SW480 (cell line): ENCODE data around the gene TBX5.
"Not testable (repeated sequence)": the region's sequence is repeated elsewhere in the genome, so short reads cannot be mapped to it uniquely, and the experiment has no call there.

Experiments used
- DNase-seq: peaks from one replicate; pipeline ENCODE4 v3.0.0-alpha.2; 2016; ENCODE audit warnings: low spot score

The TBX5 gene

DNA sequence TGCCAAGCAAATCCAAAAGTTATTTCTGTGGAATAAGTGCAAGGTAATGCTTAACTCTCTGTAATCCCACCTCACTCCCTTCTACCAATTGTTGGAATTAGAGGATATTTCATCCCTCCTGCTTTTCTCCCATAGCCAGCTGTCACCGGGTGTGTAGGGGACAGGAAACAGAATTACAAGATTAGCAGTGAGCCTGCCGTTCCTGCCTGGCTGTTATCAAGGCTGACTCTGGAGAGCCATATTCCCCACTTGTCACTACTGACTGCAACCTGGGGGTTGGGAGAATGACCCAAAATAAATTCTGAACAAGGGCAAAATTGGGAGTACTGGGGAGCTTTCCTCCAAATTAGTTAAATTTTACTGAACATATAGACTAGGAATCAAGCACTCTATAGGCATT is 24.8 kb downstream of the TBX5 start:
- DNase-seq: no peak

- DNase-seq: no peak
These were observed 34.2 kb downstream of the TBX5 start for GRCh38 chr12:114371733-114372132.

GRCh38 chr12:114371250-114371649 is 34.7 kb downstream of the TBX5 start:
- no peak for DNase-seq

DNA sequence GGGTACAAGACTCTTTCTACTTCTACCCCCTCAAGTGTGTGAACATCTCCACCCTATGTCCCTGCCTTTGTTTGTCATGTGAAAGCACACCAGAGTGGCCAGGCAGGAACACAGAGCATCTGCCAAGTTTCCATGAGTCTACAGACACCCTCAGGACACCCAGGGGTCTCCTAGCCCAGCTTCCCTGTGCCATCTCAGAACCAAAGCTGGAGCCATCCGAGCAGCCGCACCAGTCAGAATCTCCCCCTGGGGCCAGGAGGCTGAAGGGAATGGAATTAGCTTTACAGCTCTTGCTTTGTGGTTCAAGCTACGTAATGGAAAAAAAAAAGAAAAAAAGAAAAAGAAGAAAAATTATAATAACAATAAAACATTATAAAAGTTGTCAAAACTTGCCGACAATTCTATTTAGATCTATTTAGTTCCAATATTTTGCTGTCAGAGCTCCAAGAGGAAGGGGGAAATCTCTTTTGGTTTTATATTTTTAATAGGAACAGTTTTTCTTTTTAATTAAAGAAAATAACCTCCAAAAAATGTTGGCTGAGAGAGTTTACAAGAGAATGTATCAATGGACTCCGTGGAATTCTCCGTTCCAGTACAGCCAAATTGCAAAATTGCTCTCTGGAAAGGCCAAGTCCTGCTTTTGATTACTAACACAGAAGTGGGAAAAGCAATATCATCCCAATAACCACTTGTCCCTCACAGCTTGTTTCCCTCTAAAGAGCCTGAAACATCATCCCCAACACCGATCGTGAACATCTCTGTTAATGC is 37.1 kb downstream of the TBX5 start:
- no peak for DNase-seq

GRCh38 chr12:114361992-114362391 is 44.0 kb downstream of the TBX5 start:
- DNase-seq: no peak

DNA sequence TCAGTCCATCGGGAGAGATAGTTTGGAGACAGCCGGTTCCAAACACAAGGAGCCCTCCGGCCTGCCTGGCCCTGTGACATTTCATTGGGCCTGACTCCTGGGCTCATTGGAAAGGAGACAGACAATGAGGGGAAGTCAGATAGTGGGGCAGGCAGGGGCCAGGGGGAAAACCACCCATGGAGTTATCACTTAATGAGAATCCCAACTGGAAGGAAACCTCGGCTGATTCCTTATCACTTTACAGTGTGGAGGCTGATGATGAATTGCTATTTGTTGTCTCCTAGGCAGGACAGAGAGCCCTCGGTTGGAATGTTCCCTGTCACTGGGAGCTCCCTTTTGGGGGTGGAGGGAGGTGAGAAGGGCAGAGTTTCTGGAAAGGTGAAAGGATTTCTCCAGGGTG is 44.4 kb downstream of the TBX5 start:
- DNase-seq: no peak

DNA sequence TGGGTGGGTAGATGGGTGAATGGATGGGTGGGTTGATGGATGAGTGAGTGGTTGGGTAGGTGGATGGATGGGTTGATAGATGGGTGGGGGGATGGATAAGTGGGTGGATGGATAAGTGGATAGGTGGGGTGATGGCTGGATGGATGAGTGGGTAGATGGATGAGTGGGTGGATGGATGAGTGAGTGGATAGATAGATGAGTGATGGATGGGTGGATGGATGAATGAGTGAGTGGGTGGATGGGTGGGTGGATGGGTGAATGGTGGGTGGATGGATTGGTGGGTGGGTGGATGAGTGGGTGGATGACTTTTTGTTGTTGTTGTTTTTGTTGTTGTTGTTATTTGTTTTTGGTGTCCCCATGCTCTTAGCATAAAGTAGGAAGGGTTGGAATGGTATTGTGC is 45.5 kb downstream of the TBX5 start:
- DNase-seq: no peak

- DNase-seq: no peak
These were observed 50.4 kb downstream of the TBX5 start for GRCh38 chr12:114355389-114356088.

- not testable (repeated sequence) for DNase-seq
These were observed 56.7 kb downstream of the TBX5 start for GRCh38 chr12:114349239-114349638.

GRCh38 chr12:114347861-114348260 is 58.1 kb downstream of the TBX5 start:
- DNase-seq: no peak

- no peak for DNase-seq
These were observed 61.1 kb downstream of the TBX5 start for GRCh38 chr12:114344831-114345230.

DNA sequence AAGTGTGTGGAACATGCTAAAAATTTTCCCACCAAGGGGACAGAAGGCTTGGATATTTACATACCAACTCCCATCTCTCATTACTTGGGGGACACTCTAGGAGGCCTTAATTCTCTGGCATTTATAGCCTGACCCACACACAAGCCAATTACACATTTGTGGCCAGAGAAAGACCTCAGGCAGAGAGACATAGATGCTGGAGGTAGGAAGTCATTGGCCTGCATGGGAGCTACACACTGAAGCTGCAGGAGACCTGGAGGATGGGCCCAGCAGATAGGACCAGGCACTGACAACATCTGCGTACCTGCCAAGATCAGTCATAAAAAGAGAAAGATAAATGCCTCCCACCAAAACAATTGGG is 61.7 kb downstream of the TBX5 start:
- DNase-seq: no peak

DNA sequence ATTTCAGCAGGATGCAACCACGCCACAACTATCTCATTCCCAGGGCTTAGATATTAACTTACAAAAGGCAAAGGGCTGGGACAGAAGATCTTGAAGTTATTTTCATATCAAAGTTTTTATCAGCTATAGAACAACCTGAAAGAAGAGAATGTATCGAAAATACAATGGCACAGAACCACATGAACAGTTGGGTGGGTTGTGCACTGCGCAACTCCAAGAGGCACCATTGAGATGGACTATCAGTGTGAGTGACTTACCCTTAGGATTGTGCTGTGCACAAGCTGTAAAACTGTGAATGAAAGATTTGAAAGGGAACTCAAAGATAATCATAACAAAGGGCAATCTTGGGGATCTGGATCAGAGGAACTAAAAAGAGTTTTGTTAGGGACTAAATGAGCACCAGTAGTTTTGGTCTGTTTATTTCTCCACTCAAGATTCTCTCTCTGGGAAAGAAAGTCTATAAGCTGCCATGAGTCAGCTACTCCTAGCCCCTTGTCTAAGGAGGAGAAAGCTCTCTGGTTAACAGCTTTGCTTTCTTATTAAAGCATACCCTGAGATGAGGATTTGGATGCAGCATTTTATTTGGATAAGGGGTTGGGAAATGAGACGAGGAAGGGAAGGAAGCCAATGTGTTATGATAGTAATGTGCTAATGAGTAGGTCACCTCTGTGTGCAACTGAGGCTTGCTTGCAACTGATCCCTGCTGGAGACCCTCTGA is 62.2 kb downstream of the TBX5 start:
- DNase-seq: no peak

DNA sequence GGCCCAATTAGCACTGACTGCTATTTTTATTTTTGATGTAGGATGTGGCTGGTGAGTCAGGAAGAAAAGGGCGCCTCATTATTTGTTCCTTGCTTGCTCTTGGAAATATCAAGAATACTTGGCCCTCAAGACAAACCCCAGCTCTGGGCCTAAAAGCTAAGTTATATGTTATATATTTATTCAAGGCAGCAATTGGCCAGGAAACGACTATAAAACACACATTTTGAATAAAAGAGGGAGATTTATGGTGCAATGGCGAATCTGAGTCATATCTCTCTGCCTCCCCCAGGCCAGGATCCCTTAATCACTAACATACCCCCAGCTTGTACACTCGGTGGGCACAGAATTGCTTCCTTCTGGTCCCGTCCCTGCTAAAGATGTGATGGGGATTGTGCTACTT is 63.3 kb downstream of the TBX5 start:
- DNase-seq: no peak

GRCh38 chr12:114341635-114342034 is 64.3 kb downstream of the TBX5 start:
- no peak for DNase-seq

- no peak for DNase-seq
These were observed 65.7 kb downstream of the TBX5 start for GRCh38 chr12:114340231-114340630.

DNA sequence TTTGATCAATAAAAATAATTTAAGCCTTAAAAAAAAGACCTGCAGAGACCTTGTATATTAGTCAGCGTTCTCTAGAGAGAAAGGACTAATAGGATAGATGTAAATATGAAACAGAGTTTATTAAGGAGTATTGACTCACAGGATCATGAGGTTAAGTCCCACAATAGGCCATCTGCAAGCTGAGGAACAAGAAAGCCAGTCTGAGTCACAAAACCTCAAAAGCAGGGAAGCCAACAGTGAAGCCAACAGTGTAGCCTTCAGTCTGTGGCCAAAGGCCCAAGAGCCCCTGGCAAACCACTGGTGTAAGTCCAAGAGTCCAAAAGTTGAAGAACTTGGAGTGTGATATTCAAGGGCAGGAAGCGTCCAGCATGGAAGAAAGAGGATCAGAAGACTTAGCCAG is 66.3 kb downstream of the TBX5 start:
- no peak for DNase-seq

DNA sequence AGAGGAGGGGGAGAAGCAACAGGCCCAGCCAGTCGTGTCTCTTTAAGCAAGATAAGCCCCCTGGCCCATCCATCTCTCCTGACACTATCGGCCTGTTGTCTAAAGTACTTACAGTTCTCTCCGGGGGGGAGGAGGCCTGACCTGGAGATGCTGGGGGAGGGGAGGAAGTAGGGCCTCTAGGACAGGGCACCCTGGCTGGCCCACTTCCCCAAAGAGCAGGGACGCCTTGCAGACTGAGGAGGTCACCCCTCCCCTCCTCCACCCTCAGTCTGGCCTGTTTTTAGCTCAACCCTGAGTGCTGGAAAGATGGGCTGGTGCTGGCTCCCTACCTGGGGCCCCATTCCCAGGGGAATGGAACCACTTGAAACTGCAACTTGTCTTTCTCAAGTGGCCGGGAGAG is 70.3 kb downstream of the TBX5 start:
- no peak for DNase-seq

DNA sequence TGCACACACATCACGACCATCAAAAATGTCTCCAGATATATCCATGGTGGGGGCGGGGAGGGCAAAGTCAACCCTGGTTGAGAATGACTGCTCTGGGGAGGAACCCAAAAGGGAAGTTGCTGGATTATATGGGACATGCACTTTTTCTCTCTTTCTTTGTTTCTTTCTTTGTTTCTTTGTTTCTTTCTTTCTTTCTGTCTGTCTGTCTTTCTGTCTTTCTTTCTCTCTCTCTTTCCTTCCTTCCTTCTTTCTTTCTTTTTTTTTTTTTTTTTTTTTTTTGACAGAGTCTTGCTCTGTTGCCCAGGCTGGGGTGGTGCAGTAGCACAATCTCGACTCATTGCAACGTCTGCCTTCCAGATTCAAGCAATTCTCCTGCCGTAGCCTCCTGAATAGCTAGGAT is 71.5 kb downstream of the TBX5 start:
- DNase-seq: no peak

GRCh38 chr12:114328292-114328691 is 77.7 kb downstream of the TBX5 start:
- no peak for DNase-seq

DNA sequence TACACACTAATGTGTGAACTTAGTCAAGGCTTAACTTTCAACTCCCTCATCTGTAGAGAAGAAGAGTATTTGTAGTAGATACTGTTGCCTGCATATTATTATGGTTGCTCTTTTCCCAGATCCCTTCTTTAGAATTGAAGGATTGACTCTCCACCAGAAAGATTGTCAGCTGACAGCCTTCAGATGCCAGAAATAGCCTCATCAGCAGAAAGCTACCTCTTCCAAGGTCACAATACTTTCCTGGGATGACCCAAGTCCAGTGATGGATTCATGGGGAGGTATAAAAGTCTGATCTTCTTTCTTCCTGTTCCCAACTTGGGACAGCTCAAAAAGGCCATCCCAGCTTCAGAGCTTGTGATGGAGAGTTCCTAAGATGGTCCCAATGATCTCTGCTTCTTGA is 78.2 kb downstream of the TBX5 start:
- DNase-seq: no peak

GRCh38 chr12:114321524-114321923 is 84.4 kb downstream of the TBX5 start:
- DNase-seq: no peak

- no peak for DNase-seq
These were observed 85.0 kb downstream of the TBX5 start for GRCh38 chr12:114320968-114321367.
